Endothelial cell of umbilical vein (primary cell): ENCODE results near the gene DEPDC5. TPM values are rescaled to one million over a fixed set of nuclear protein-coding genes. Genes with fewer than 3 reads are reported as not detected.

ENCODE experiments used
- BruUV-seq: library from RNA; stranded (reverse); fragments of 400-500 nt; replicated peaks from 2 replicates; lab custom pipeline; 2021; lab: Mats Ljungman, UMichigan
- CTCF ChIA-PET: fragments of 300-600, 350-600 bp; sonication (Branson Sonifier 250); formaldehyde crosslinking; loops from one replicate; lab custom pipeline; 2021; ENCODE audit warnings: antibody characterized with exemption, inconsistent platforms; lab: Charles Lee
- POLR2A ChIA-PET: fragments of 300-600, 350-600 bp; sonication (Branson Sonifier 250); formaldehyde crosslinking; loops from one replicate; lab custom pipeline; 2021; ENCODE audit warnings: antibody characterized with exemption, inconsistent platforms; lab: Charles Lee
- DNase-seq: peaks from one replicate; pipeline ENCODE4 v3.0.0-alpha.2; 2011; ENCODE audit warnings: low read depth, low spot score
- FAIRE-seq: peaks from 2 replicates; lab custom pipeline; 2011; peaks lifted over from hg19 to GRCh38; lab: Jason Lieb, UNC
- H2AFZ ChIP-seq: 2 replicates; pipeline ENCODE4 v1.6.0; 2012; ENCODE audit warnings: low read depth, low read length, control low read depth, inconsistent platforms
- H3K27ac ChIP-seq: 2 replicates; pipeline ENCODE4 v1.5.1; 2011; ENCODE audit warnings: low read depth, mild to moderate bottlenecking, control low read depth, low read length, moderate library complexity; ENCODE audit not compliant: insufficient read depth
- H3K27me3 ChIP-seq, 2 experiments: 2 replicates each; pipeline versions ENCODE4 v1.6.0 to v1.6.1; 2011; ENCODE audit warnings: low read length in 2 of 2, mixed read lengths in 1 of 2; ENCODE audit not compliant: control insufficient read depth in 2 of 2, insufficient read depth in 2 of 2
- H3K36me3 ChIP-seq, 2 experiments: 2 replicates in 1 of 2; 3 replicates in 1 of 2; pipeline ENCODE4 v1.5.1; 2011; ENCODE audit warnings: low read length in 2 of 2, mild to moderate bottlenecking in 1 of 2, moderate library complexity in 1 of 2; ENCODE audit not compliant: control insufficient read depth in 2 of 2, insufficient read depth in 2 of 2; ENCODE audit errors: extremely low read depth in 1 of 2
- H3K4me1 ChIP-seq: 3 replicates; pipeline ENCODE4 v1.5.1; 2011; ENCODE audit warnings: mild to moderate bottlenecking, low read length; ENCODE audit not compliant: control insufficient read depth, insufficient read depth; ENCODE audit errors: extremely low read depth
- H3K4me2 ChIP-seq: 2 replicates; pipeline ENCODE4 v1.6.1; 2011; ENCODE audit warnings: low read length, control low read depth, mixed read lengths; ENCODE audit not compliant: insufficient read depth
- H3K4me3 ChIP-seq, 3 experiments: fragments of 200-600 bp in 1 of 3; sonication (generic), shearing (Covaris generic) in 1 of 3; replicated peaks in 1 of 3; 2 replicates each; pipeline ENCODE4 v1.5.1; 2011 to 2016; ENCODE audit warnings: control low read depth in 3 of 3, low read length in 3 of 3, mild to moderate bottlenecking in 2 of 3, inconsistent platforms in 1 of 3, low read depth in 1 of 3, moderate library complexity in 1 of 3; ENCODE audit not compliant: insufficient read depth in 1 of 3
- H3K79me2 ChIP-seq: 2 replicates; pipeline ENCODE4 v1.6.0; 2012; ENCODE audit warnings: low read length, inconsistent platforms; ENCODE audit not compliant: control insufficient read depth, insufficient read depth
- H3K9ac ChIP-seq: replicated peaks from 2 replicates; pipeline ENCODE3; 2011; ENCODE audit warnings: low read length, control low read depth; ENCODE audit not compliant: insufficient read depth; ENCODE audit errors: extremely low read depth
- H3K9me1 ChIP-seq: replicated peaks from 3 replicates; pipeline ENCODE4 v1.6.0; 2011; ENCODE audit warnings: mild to moderate bottlenecking, low read length; ENCODE audit not compliant: control insufficient read depth, insufficient read depth; ENCODE audit errors: extremely low read depth
- H3K9me3 ChIP-seq: replicated peaks from 2 replicates; pipeline ENCODE4 v1.5.1; 2012; ENCODE audit warnings: low read length, inconsistent platforms; ENCODE audit not compliant: control insufficient read depth, insufficient read depth
- H4K20me1 ChIP-seq: replicated peaks from 2 replicates; pipeline ENCODE3; 2011; ENCODE audit warnings: mild to moderate bottlenecking, low read length; ENCODE audit not compliant: control insufficient read depth, insufficient read depth; ENCODE audit errors: extremely low read depth
- CTCF ChIP-seq, 2 donors: IDR thresholded peaks; 1 replicate in 1 of 2; 2 replicates in 1 of 2; pipeline ENCODE4 v1.5.1; 2011; ENCODE audit warnings: low read length in 2 of 2, mild to moderate bottlenecking in 2 of 2, moderate library complexity in 2 of 2, control low read depth in 1 of 2, inconsistent platforms in 1 of 2, low read depth in 1 of 2; ENCODE audit not compliant: insufficient read depth in 1 of 2; ENCODE audit errors: extremely low read depth in 1 of 2
- dilution Hi-C: fragments of 300-500 bp; cut with MboI; formaldehyde crosslinking; loops from one replicate; pipeline ENCODE4 v1.15.0; 2019; ENCODE audit warnings: low sequenced_read_pairs; ENCODE audit not compliant: extremely low pct_ligation_motif_present
- intact Hi-C: fragments of 100-400 bp; cut with micrococcal nuclease; formaldehyde crosslinking; loops from one replicate; pipeline ENCODE4 v1.10.0; 2022
- polyA plus RNA-seq, 4 experiments: library from polyadenylated mRNA; depleted of rRNA in 3 of 4; stranded (reverse) in 3 of 4; unstranded in 1 of 4; fragments of >200 nt; gene quantifications; 2 replicates each; pipeline versions ENCODE4 v1.2.1 to v1.2.3, GENCODE V29; 2011 to 2012; ENCODE audit warnings: missing spikeins in 1 of 4
- small RNA-seq: library from RNA; depleted of rRNA; stranded (forward); fragments of <200 nt; gene quantifications from one replicate; pipeline ENCODE3, GENCODE V24; 2012; ENCODE audit warnings: low replicate concordance, low read depth; ENCODE audit not compliant: insufficient read depth, insufficient read length
- total RNA-seq: library from RNA; stranded (reverse); gene quantifications from 2 replicates; pipeline ENCODE4 v1.2.3, GENCODE V29; 2021

The DEPDC5 gene
- total and polyA plus RNA-seq, 2 donors (not counting 3 experiments of a cell fraction or from before 2014, with no cell fraction given): 13.1 to 36.6 TPM

GRCh38 chr22:31956360-31956759 is 202.5 kb downstream of the DEPDC5 start:
- CTCF ChIA-PET: interaction anchor here (2.2 to 3.2 kb wide), 2 partner anchors 9 to 14 kb away, joined by 6 to 24 read pairs; no protein-coding TSS in a partner anchor
- dilution Hi-C loops (loop anchor here (10.0 kb wide), 1 partner anchor 202 kb away; the partner anchor contains the start of genes DEPDC5 and PRR14L), intact Hi-C loops (no loop called here)
- POLR2A ChIA-PET: no interaction called here
- BruUV-seq: no TSS peak
- Histone ChIP-seq H3K27ac (no peak overlapping the region), H3K36me3 (peaks cover 6 to 12% of the 10 kb centered on the region in 2 experiments), H3K79me2 (peaks cover 53% of the 10 kb centered on the region), H4K20me1 (peaks cover 13% of the 10 kb centered on the region), H3K4me2 (no peak overlapping the region), H3K4me3 (no peak overlapping the region), H3K27me3 (no peaks in the 10 kb centered on the region), H2AFZ (no peak overlapping the region), H3K9me3 (no peaks in the 10 kb centered on the region), H3K9ac (no peak overlapping the region), H3K9me1 (no peaks in the 10 kb centered on the region), H3K4me1 (peaks cover 38% of the 10 kb centered on the region)
- TF ChIP-seq CTCF (IDR thresholded peaks at IDR 0.05; ENCODE audit: extremely low read depth in 1 of 2, insufficient read depth in 1 of 2, low read depth in 1 of 2, low read length in 2 of 2): no peak
- FAIRE-seq (no peak), DNase-seq (no peak)

Small RNA genes within 50 kb of the gene (small RNA-seq; reads per million reads assigned to genes)
- gene RN7SL20P: not detected

Other genes with a start within 250 kb of the DEPDC5 start
- gene PISD, start 91.8 kb upstream of the DEPDC5 start, total RNA-seq: 53.2 and 58.0 TPM in 2 replicates
- gene PISD, start 91.8 kb upstream of the DEPDC5 start, polyA plus RNA-seq: 48.5 and 53.4 TPM in 2 replicates
- gene PRR14L, start 3.9 kb upstream of the DEPDC5 start, total RNA-seq: 47.5 and 53.8 TPM in 2 replicates
- gene PRR14L, start 3.9 kb upstream of the DEPDC5 start, polyA plus RNA-seq: 10.9 and 13.1 TPM in 2 replicates
- 170 and 182 TPM in 2 replicates for gene YWHAH, start 190.5 kb downstream of the DEPDC5 start, total RNA-seq
- 72.2 and 73.6 TPM in 2 replicates for gene YWHAH, start 190.5 kb downstream of the DEPDC5 start, polyA plus RNA-seq